Hematopoietic multipotent progenitor cell treated with erythropoietin and hydrocortisone succinate and interleukin-3 and kit ligand, for 8 days (in vitro differentiated cells): Measurements from ENCODE around the gene POLR3G.

ENCODE experiments used
- DNase-seq: peaks from one replicate; pipeline ENCODE4 v3.0.0-alpha.2; 2015

POLR3G gene, protein sequence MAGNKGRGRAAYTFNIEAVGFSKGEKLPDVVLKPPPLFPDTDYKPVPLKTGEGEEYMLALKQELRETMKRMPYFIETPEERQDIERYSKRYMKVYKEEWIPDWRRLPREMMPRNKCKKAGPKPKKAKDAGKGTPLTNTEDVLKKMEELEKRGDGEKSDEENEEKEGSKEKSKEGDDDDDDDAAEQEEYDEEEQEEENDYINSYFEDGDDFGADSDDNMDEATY

DNA sequence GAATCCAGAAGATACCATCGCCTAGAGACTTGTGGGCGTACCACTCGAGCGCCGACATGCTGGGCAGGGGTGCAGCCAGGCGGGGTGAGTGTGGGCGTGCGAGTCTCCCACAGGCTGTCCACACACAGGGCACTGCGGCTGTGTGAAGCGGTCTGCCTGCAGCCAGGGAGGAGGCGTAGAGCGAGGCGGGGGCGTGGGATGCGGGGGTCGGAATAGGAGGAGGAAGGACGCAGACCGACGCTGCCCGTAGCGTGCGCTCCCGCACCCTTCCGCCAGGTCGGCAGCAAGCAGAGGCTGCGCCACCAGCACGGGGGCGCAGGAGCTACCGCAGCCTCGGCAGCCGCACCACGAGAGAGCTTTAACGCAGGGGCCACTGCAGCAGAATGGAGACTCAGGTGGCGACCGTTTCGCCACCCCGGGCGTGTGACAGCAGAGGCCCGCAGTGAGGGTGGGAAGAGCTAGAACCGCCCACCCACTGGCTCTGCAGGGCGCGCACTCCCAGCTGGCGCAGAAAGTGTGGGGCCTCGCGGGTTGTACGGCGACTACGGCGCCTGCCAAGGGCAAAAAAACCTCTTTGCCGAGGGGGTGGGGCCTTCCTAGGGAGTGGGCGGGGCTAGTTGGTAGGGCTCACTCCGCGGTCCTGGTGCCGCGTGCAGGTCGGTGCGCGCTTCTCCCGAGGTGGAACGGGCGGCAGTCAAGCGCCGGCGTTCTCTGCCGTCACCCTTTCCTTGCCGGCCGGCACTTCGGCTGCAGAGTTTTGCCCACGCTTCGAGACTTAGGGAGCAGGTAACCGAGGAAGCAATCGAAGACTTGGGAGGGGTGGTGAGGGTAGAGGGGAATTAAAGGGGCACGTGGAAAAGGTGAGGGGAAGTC lies at the start of gene POLR3G, which contains the start of gene MBLAC2:
Gene POLR3G (plus strand): TSS at position 630 of the 873 bp plus-strand sequence. CDS start 10,704 bp downstream, outside the sequence.
Gene MBLAC2 (minus strand): TSS at position 537 of the 873 bp plus-strand sequence. CDS start 479 bp downstream, at position 58.
- peak; percentile 92 for DNase-seq

DNA sequence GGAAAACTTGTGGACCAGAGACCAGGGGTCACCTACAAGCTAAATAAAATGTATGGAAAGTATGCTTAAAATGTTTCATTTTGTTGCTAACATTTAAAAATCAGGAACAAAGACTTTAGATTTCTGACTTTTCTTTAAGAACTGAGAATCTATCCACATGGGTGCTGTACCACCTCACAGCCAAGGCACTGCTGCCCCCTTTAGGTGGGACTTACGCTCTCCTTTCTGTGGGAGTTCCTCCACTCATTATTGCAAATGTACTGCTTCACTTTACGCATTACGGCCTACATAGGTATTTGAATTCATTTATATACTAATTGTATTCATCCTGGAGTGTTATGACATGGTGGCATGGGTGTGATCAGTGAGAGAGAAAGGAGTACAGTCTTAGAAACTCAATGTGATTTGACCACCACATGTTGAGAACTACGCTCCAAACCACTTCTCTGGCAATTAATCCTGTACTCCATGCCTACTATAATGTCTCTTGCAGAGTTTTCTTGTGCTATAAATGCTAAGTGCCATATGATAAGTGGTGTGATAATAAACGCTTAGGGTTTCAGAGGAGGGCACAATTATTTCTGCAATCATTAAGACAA lies 40.4 kb upstream of the POLR3G start:
- DNase-seq: peak; percentile 72

DNA sequence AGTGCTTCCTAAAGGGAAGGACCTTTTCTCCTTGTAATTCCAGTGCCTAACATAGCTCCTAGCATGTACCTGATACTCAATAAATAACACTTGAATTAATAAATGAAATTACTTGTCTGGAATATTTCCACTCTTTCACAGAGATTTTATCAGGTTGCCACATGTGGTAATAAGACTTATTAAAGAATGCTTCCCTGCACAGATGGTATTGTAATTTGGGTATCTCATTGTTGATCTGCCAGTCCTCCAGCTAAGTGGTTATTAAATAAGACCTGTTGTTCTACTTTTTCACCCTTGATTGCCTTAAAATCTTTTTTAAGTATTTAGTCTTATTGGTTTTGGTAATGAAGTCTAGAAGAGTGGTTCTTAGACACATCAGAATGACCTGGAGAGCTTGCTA lies 37.0 kb upstream of the POLR3G start:
- no peak for DNase-seq

DNA sequence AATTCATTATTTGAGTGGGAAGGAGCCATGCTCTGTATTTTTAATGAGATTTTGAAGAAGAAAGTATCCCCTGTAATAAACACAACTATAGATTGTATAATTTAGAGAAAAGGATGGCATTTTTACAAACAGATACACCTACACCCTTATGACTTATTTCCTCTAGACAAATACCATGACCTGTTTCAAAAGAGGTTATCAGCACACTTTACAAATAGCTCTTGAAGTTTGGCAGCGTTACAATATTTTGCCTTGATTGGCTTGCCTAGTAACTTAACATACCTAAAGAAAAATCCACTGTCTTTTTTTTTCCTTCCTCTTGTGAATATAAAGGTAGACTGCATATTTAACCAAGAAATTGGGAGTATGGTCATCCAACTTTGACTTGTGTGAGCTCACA lies 36.6 kb upstream of the POLR3G start:
- DNase-seq: no peak

DNA sequence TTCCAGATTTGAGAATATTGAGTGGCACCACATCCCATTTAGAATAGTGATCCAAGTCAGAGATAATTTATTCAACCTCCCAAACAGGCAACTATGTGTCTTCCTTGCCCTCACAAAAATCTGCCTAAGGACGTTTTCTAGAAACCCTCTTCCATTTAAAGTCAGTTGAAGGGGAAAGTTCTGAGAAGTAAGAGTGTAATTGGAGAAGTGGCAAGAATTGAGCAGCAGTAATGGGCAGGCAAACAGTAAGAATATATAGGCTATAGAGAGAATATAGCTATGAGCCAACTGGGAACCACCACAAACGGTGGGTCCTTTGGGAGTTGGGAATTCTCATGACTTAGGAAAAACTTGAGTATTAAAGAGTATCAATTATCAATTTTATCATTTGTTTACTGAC lies 34.0 kb upstream of the POLR3G start:
- no peak for DNase-seq

DNA sequence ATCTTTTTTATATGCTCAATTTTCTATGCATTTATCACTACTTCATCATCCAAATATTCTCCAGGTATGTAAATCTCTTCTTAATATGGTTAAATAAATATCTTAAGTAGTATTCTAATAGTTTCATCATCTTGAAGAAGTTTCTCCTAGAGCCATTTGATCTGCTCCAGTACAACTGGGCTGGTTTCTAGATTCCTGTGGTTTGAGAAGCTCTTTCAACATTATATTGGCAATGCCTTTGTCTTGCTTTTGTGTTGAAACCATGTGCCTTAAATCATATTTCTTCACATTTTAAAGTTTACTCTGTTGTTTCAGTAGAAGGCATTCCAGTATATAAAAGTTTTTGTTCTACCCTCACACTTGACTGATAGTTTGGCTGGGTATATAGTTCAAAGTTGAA lies 27.7 kb upstream of the POLR3G start:
- no peak for DNase-seq

DNA sequence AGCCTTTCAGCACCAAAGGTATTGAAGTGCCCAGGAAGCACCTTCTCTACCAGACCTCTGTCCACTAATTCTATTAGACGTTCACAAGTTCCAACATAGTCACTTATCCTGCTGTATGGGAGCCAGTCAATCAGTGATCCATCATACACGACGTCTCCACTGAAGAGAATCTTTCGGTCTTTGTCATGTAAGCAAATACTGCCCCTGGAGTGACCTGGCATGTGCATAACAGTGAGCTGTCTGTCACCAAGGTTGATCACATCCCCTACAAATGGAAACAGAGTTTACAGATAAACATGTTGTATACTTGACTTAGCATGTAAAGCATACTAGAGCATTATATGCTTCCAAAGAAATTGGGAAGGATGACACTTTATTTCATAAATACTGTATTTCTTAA lies 13.4 kb upstream of the POLR3G start:
- no peak for DNase-seq

DNA sequence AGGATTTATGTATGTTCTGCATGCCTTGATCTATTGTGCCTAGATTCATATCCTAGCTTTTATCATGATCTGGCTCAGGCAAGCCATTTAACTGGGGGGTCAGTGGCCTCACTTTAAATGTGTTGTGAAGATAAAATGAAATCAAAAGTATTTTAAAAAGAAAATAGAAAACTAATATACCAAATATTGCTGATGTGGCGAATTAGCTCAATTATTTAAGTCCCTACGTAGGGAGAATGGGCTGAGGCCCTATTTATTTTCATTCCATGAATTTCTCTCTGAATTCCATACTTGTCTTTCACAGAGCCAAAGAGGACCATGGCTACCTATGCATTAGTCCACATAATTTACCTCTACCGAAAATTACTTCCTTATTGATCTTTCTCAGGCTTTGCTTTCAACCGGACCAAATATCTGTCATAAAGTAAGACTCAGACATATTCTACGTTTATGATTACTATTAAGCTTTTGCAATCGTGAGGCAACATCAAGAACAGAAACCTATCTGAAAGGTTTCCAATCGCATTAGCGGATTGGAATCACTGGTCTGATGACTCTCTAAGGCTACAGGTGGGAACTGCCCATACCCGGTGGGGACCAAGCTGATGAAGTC lies 1.8 kb upstream of the POLR3G start:
- DNase-seq: no peak

DNA sequence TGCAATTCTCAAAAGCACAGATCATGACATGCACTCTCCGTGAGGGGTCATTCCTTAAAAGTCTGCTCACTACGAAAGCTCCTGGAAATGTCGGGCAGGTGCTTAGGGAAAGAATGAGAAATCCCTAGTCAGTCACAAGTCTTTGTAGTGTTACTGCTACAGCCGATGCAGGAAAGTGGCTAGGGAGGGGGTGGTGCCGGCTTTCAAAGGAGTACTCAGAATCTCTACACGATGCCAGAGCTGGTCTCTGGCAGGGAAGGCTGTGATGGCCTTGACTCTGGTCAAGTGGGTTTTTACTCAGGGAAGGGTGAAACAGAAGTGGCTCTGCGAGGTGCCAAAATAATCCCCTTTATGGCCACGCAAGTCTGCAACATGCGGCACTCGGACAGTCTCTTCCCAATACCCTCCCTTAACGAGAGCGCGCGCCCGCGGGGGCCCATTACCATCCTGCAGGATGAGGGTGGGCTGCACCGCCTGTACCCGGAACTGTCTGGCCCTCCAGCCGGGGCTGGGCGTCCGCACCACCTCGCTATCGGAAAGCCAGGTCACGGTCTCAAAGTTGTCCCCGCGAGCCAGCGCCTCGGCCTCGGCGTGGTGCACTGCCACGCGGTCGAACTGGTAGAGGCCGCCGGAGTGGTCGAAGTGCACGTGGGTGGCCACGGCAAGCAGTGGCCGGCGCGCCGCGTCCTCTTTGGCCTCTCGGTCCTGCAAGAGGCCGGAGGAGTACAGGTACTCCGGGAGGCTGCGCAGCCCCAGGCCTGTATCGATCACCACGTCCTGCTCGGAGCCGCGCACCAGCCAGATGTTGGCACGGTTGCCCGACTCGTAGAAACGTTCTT lies 1.0 kb upstream of the POLR3G start:
- DNase-seq: peak; percentile 46

DNA sequence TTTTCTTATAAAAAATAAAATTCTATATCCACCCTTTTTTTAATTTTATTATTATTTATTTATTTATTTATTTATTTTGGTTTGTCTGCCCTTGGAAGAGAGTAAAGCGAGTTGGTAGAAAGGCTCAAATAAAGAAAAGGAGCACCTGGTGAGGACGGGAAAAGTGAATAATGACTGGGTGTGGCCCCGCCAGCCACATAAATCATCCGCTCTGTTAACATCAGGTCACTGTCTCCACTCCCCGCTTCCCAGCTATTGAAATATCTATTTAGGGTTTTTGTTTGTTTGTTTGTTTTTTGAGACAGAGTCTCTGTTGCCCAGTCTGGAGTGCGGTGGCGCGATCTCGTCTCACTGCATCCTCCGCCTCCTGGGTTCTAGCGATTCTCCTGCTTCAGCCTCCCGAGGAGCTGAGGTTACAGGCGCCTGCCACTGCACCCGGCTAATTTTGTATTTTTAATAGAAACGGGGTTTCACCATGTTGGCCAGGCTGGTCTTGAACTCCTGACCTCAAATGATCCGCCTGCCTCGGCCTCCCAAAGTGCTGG lies 844 bp downstream of the POLR3G start:
- no peak for DNase-seq

DNA sequence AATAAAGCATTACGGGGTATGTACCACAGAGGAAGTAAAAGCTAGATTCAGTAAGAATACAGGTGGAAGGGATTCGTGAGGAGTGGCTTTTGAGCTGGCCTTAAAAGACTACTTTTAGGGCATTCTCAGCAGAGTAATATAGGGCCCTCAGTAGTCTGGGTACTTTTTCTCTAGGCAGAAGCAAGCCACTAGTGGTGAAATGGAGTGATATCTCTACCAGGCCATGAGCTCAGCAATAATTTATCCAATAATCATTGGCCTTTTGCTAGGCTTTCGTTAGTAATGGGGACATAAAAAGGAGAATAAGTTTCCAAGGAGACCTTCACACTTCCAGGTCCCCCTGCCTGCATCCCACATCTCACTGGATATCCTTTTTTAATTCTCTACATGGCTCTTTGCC lies 1.7 kb downstream of the POLR3G start:
- peak; percentile 59 for DNase-seq

DNA sequence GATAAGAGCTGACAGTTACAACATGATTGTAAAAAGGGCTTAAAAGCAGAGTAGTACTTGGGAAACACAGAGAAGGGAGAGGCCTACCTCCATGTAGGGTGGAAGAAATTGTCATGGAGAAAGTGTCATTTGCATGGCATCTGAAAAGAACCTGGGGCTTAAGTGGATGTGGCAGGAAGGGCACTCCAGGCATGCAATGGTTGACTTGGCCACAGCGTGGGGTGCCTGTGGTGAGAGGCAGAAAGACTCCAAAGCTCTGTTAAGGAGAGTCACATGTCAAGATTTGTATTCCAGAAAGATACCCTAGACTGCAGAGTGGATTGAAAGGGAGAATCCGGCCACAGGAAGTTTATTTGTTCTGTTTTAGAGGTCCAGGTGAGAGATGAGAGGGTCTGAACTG lies 2.4 kb downstream of the POLR3G start:
- no peak for DNase-seq

DNA sequence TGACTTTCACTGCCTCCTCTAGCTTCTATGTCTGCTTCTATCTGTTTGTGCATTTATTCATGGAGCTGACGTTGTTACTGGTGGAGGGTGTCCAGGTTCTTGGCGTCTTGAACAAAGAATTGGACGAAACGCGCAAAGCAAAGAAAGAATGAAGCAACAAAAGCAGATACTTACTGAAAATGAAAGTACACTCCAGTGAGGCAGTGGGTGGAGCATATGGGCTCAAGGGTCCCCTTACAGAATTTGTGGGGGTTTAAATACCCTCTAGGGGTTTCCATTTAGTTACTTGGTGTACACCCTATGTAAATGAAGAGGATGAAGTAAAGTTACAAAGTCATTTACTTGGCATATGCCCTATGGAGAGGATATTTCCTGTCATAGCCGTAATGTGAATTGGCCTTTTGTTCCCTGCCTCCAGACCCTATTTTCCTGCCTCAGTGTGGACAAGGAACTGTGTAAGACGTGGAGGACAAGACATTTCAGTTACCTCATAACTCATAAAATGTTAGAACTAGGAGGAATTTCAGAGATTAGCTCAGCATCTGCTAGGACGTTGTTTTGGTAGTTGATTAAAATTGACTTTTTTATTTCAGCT lies 3.1 kb downstream of the POLR3G start:
- DNase-seq: no peak

DNA sequence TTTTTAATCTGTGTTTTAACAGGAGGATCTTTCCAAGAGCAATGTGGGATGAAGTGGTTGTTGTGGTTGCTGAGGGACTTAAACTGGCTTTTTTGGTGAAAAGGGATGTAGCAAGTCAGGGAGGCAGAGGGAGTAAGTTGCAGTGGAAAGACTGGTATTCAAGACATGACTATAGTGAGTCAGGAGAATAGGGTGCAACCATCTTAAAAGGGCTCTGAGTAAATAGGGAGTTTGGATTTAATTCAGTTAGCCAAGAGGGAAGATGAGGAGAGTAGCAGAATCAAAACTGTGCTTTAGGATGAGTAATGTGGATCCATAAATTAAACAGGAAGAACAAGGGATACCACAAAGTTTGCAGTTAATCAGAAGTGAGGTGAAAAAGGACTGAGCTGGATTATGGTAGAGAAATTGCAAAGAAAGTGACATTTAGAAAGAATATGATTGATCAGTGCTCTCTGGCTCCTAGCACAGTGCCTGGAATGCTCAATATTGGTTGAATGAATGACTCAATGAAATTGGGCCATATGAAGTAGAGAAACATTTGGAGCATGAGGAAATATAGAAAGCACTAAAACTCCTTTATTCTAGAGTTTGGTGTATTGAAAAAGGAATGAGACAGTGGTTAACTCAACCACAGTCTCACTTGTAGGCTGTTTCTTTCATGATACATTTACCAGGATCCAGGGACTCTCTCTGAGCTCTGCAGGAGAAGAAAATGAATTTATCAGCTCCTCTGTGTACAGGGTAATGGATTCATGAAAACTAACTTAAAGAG lies 5.1 kb downstream of the POLR3G start:
- no peak for DNase-seq

DNA sequence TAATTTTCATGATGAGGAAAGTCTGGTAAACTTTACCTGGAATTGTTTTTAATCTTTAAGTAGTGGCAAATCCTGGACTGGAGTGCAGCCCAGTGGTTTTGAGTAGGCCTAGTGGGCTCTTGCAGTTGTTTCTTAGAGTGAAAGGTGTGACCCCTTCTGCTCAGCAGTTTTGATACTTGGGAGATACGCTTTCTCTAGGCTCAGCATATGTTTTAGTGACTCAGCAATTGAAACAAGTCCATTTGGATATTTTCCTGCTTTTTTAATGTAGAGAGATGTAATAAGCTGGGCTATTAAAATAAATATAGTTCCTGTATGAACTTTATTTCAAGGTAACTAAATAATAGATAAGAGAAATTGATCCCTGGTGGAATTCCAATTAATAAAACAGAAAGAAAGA lies 6.0 kb downstream of the POLR3G start:
- DNase-seq: no peak

DNA sequence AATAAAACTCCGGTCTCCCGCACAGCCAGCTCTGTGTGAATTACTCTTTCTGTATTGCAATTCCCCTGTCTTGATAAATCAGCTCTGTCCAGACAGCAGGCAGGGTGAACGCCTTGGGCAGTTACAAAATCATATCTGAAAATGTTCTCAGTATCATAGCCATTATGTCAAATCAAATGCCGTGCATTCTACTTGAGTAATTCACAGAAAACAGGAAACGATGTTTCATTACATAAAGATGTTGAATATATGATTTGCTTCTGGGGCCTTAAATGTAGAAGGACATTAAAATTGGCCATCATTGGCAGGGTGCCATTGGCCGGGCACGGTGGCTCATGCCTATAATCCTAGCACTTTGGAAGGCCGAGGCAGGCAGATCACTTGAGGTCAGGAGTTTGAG lies 8.5 kb downstream of the POLR3G start:
- DNase-seq: no peak

DNA sequence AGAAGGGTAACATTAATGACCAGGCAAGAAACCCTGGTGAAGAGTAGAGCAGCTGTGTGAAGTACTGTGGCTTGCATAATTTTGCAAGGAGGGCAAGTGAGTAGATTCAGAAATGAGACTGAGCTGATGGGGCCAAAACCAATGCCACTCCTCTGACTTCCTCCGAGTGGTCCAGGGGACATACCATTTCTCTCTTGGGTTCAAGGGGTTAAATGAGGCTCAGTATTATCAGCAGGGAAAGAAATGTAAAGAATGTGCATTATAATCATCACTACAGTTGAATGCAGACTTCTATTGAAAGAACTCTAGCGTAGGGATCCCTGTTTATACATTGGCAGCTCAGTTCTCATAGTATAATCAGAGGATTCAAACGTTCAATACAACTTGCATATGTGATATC lies 9.9 kb downstream of the POLR3G start:
- DNase-seq: no peak

DNA sequence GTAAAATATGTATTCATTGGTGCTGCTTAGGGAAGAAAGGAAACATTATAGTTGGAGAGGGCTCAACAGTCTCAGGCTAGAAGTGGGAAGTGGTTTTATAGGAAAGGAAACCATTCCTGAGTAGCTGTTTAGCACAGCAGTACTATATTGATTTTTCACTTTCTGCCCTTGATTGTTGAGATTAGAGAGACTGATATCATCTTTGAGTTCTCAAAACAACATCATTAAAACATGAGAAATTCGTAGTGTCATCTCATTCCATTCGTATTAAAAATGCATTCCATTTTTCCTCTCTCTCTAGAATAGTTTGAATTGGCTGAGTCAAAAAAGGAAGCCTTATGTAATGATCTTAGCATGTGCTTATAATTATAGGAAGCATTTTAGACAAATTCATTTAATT lies 14.1 kb downstream of the POLR3G start:
- DNase-seq: no peak

DNA sequence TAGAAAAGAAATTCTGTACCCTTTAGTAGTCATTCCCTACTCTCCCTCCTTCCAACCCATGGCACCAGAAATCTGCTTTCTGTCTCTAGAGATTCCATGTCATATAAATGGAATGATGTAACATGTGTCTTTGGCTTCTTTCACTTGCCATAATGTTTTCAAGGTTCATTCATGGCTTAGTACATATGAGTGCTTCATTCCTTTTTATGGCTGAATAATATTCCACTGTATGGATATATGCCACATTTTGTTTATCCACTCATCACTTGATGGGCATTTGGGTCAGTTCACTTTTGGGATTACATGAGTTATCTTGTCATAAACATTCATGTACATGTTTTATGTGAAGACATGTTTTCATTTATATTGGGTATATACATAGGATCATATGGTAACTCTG lies 19.4 kb downstream of the POLR3G start:
- DNase-seq: no peak

DNA sequence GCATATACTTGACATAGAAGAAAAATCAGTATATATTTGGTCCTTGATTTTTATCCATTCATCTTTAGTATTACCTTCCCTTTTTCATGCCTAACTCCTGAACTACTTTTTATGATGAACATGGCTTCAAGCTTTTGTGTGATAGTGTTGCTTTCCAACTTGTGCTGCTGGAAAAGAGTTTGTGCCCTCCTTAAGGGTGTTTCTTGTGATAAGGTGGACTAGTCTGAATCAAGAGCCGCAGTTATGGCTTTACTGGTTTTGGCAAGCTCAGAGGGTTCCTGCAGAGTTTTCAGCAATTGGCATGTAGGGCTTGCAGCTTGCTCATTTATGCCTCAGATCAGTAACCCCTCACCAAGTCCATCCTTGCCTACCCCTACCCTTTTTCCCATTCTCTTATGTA lies 20.5 kb downstream of the POLR3G start:
- DNase-seq: peak; percentile 82

DNA sequence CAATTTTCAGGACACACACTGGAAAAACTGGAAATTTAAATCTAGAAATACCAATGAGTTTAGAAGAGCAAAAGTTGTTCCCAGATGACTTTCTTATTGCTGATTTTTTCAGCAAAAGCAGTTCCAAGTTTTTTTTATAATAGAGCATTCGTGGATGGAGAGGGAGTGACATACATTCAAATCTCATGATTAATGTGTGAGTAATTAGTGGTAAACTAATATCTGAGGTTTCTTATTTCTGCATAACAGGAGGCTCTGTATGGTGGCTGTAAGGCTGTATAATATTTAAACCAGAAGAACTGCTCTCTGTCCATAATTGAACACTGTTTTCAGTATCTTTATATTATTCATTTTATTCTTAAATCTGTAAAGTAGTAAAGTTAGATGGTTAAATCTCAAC lies 28.9 kb downstream of the POLR3G start:
- no peak for DNase-seq
